Ishikawa (cell line): ENCODE results near the gene GUSB.
A peak's percentile ranks its signal among the peaks of the same experiment; 100 is the strongest.

Experiments used
- CEBPB ChIP-seq: IDR thresholded peaks from 2 replicates; pipeline ENCODE4 v1.6.1; 2012
- CREB1 ChIP-seq: IDR thresholded peaks from 2 replicates; pipeline ENCODE4 v1.6.1; 2012; ENCODE audit warnings: low read depth
- EGR1 ChIP-seq: IDR thresholded peaks from 2 replicates; pipeline ENCODE4 v1.6.1; 2012
- EP300 ChIP-seq: IDR thresholded peaks from 2 replicates; pipeline ENCODE4 v1.6.1; 2012; ENCODE audit warnings: borderline replicate concordance
- FOXM1 ChIP-seq: IDR thresholded peaks from 2 replicates; pipeline ENCODE4 v1.6.1; 2012; ENCODE audit warnings: low read depth, borderline replicate concordance
- NFIC ChIP-seq: IDR thresholded peaks from 2 replicates; pipeline ENCODE4 v1.6.1; 2012
- RAD21 ChIP-seq: IDR thresholded peaks from 2 replicates; pipeline ENCODE4 v1.6.1; 2012; ENCODE audit warnings: low read depth
- TAF1 ChIP-seq: IDR thresholded peaks from 2 replicates; pipeline ENCODE4 v1.6.1; 2012; ENCODE audit warnings: low read depth, mild to moderate bottlenecking
- TCF12 ChIP-seq: IDR thresholded peaks from 2 replicates; pipeline ENCODE4 v1.6.1; 2012; ENCODE audit warnings: low read depth
- TEAD4 ChIP-seq: IDR thresholded peaks from 2 replicates; pipeline ENCODE4 v1.6.1; 2012
- YY1 ChIP-seq: IDR thresholded peaks from 2 replicates; pipeline ENCODE4 v1.6.1; 2012; ENCODE audit warnings: low read depth
- ZBTB7A ChIP-seq: IDR thresholded peaks from 2 replicates; pipeline ENCODE4 v1.6.1; 2012; ENCODE audit warnings: low read depth
- TF ChIP-seq, protein P1 (sequence below): IDR thresholded peaks from 2 replicates; pipeline ENCODE4 v1.6.1; 2012
- TF ChIP-seq, protein P2 (sequence below): IDR thresholded peaks from 2 replicates; pipeline ENCODE4 v1.6.1; 2012
- TF ChIP-seq, protein P3 (sequence below): IDR thresholded peaks from 2 replicates; pipeline ENCODE4 v1.6.1; 2012; ENCODE audit warnings: low read depth, mild to moderate bottlenecking

Gene GUSB

DNA sequence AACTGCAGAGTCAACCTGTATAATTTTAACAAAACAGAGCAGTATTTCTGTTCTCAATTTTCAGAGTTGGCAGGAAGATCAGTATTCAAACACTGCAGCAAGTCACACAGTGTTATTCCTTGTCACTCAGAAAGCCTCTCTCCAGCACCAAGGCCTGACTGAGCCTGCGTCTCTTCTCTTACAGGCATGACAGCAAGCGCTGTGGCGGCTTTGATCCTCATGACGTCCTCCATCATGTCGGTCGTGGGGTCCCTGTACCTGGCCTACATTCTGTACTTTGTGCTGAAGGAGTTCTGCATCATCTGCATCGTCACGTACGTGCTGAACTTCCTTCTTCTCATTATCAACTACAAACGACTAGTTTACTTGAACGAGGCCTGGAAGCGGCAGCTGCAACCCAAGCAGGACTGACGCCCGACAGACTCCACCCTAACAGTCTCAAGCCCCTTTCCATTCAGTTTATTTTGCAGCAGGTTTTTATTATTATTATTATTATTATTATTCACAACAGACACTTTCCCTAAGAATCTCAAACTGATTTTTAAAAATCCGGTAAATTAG lies 28.0 kb downstream of the GUSB start:
- TF ChIP-seq TCF12: no peak
- no peak for TF ChIP-seq TAF1
- TF ChIP-seq NFIC: no peak
- TF ChIP-seq, protein P1, sequence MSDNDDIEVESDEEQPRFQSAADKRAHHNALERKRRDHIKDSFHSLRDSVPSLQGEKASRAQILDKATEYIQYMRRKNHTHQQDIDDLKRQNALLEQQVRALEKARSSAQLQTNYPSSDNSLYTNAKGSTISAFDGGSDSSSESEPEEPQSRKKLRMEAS: no peak
- TF ChIP-seq EP300: no peak
- TF ChIP-seq, protein P2, sequence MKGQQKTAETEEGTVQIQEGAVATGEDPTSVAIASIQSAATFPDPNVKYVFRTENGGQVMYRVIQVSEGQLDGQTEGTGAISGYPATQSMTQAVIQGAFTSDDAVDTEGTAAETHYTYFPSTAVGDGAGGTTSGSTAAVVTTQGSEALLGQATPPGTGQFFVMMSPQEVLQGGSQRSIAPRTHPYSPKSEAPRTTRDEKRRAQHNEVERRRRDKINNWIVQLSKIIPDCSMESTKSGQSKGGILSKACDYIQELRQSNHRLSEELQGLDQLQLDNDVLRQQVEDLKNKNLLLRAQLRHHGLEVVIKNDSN: no peak
- TF ChIP-seq YY1: no peak
- no peak for TF ChIP-seq TEAD4
- TF ChIP-seq FOXM1: no peak
- no peak for TF ChIP-seq ZBTB7A
- TF ChIP-seq CEBPB: no peak
- TF ChIP-seq RAD21: no peak
- TF ChIP-seq, protein P3, sequence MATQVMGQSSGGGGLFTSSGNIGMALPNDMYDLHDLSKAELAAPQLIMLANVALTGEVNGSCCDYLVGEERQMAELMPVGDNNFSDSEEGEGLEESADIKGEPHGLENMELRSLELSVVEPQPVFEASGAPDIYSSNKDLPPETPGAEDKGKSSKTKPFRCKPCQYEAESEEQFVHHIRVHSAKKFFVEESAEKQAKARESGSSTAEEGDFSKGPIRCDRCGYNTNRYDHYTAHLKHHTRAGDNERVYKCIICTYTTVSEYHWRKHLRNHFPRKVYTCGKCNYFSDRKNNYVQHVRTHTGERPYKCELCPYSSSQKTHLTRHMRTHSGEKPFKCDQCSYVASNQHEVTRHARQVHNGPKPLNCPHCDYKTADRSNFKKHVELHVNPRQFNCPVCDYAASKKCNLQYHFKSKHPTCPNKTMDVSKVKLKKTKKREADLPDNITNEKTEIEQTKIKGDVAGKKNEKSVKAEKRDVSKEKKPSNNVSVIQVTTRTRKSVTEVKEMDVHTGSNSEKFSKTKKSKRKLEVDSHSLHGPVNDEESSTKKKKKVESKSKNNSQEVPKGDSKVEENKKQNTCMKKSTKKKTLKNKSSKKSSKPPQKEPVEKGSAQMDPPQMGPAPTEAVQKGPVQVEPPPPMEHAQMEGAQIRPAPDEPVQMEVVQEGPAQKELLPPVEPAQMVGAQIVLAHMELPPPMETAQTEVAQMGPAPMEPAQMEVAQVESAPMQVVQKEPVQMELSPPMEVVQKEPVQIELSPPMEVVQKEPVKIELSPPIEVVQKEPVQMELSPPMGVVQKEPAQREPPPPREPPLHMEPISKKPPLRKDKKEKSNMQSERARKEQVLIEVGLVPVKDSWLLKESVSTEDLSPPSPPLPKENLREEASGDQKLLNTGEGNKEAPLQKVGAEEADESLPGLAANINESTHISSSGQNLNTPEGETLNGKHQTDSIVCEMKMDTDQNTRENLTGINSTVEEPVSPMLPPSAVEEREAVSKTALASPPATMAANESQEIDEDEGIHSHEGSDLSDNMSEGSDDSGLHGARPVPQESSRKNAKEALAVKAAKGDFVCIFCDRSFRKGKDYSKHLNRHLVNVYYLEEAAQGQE: no peak

DNA sequence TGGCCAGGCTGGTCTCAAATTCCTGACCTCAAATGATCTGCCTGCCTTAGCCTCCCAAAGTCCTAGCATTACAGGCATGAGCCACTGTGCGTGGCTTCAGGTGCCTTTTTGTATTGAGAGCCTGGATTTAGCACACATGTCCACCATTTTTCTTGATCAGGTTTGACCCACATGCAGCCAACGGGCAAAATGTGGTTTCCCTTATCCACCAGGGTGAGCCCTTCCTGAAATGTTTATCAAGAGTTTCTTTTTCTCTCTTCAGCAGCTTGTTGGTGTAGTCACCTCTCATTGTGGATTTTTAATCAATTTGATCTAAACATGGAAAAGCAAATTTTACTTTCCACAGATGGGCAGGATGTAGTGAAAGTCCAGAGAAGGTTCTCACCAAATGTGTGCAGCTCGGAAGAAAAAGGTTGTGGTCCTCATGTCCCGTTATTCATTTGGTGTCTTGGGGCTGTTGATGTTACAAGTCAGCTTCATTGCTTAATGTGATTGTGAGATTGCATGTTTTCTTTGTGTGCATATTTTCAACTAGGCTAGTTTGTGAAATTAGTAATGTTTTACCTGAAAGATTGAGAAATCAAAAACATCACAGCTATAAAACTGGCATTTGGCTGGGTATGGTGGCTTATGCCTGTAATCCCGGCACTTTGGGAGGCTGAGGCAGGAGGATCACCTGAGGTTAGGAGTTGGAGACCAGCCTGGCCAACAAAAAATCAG lies 28.9 kb downstream of the GUSB start:
- TF ChIP-seq, protein P3: no peak
- TF ChIP-seq NFIC (no peak), EP300 (no peak), CREB1 (no peak), CEBPB (no peak), RAD21 (no peak), FOXM1 (no peak), TEAD4 (no peak), ZBTB7A (no peak), EGR1 (no peak), YY1 (no peak), TAF1 (no peak), TCF12 (no peak)
- TF ChIP-seq, protein P1: no peak
- TF ChIP-seq, protein P2: no peak

DNA sequence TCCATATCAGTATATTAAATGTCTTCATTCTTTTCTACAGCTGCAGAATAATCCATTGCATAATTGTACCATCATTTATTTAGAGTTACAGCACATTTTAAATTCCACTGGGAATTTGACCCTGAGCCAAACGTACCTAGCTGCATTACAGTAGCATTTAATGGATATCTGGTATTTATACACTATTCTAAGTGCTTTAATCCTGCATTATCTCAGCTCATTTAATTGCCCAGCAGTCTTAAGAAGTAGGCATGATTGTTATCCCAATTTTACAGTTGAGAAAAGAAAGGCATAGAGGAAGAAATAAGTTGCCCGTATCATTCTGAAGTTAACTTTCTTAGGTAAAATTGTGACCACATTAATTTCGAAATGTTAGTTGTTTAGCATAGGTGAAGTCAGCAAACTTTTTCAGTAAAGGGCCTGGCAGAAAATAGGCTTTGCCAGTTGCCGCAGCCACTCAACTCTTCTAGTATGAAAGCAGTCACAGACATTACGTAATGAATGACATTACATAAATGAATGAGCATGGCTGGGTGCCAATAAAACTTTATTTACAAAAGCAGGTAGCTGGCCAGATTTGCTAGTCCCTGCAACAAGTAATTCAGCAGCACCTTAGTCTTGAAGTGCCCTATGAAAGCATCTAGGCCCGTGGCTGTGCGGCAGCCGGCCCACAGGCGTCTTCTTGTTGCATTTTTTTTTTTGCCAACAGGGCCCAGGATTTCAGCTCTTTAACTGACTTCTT lies 30.0 kb downstream of the GUSB start:
- TF ChIP-seq NFIC (0 out of 2 replicates have a peak, but pooled peaks have one; percentile 51), RAD21 (no peak), TEAD4 (no peak), CREB1 (no peak), FOXM1 (no peak), EGR1 (no peak), TAF1 (no peak), TCF12 (no peak), YY1 (no peak), CEBPB (peak; percentile 52; the same call in 1 of the 2 replicates), EP300 (no peak), ZBTB7A (no peak)
- TF ChIP-seq, protein P3: no peak
- TF ChIP-seq, protein P2: no peak
- TF ChIP-seq, protein P1: no peak
